ENCODE results near the gene SGCA. TPM values are rescaled to one million over a fixed set of nuclear protein-coding genes. Genes with fewer than 3 reads are reported as not detected.

Gene SGCA
- total and polyA plus RNA-seq, 2 of the 8 experiments (the other 6 are each of a cell fraction or from before 2014, with no cell fraction given) = 0.12 TPM; not detected in 1

DNA sequence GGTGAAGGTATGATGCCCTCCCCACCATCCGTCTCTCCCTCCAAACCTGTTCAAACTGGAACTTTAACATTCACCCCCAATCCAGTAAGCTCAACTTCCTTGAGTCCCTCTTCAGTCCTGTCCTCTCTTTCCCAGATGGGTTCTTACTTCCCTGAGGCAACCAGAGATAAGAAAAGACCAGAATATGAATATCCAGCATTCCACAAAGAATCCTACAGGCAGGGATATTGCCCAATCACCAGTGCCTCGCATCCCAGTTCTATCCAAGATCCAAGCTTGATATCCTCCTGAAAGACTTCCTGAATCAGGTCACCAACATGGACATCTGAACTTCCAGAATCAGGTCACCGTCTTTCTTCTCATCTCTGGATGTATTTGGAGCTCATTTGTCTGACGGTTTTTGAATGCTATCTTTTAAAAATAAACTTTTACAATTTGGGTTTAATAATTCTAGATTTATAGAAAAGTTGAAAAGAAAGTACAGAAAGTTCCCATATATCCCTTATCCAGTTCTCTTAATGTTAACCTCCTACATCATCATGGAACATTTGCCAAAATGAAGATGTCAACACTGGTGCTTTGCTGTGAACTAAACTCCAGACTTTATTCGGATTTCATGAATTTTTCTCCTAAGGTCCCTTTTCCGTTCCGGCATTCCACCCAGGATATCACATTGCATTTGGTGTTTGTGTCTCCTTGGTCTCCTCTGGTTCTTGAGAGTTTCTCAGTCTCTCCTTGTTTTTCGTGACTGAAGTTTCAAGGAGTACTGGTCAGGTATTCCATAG is 49.4 kb downstream of the SGCA start (continued):
- TF ChIP-seq CHD7 (IDR thresholded peaks at IDR 0.05; ENCODE audit: insufficient replicate concordance, low read length) (no peak), SUZ12 (IDR thresholded peaks at IDR 0.05; ENCODE audit: low read length) (no peak)
